Activated CD8-positive, alpha-beta T cell treated with anti-CD3 and anti-CD28 coated beads for 36 hours (primary cell): Measurements from ENCODE around the gene GRK6. TPM values are rescaled to one million over a fixed set of nuclear protein-coding genes. Genes with fewer than 3 reads are reported as not detected.

Experiments used
- ATAC-seq: fragments of 200-7000 bp; cut with Tn5 transposase; one replicate; pipeline ENCODE4 v1.10.0; 2021; ENCODE audit warnings: mild to moderate bottlenecking, moderate library complexity
- CTCF ChIA-PET: fragments of 350-600 bp; sonication (Branson Sonifier 250); formaldehyde crosslinking; loops from one replicate; lab custom pipeline; 2021; ENCODE audit warnings: antibody characterized with exemption; lab: Charles Lee
- POLR2A ChIA-PET: fragments of 350-600 bp; sonication (Branson Sonifier 250); formaldehyde crosslinking; loops from one replicate; lab custom pipeline; 2021; ENCODE audit warnings: antibody characterized with exemption; lab: Charles Lee
- DNase-seq: peaks from one replicate; pipeline ENCODE4 v3.0.0-alpha.2; 2020
- H3K27ac Mint-ChIP-seq: one replicate; pipeline ENCODE4 v1.8.0; 2021; ENCODE audit warnings: mild to moderate bottlenecking, mixed read lengths
- H3K27me3 Mint-ChIP-seq: one replicate; pipeline ENCODE4 v1.8.0; 2021; ENCODE audit warnings: mixed read lengths
- H3K36me3 Mint-ChIP-seq: one replicate; pipeline ENCODE4 v1.8.0; 2021; ENCODE audit warnings: low read depth, mixed read lengths
- H3K4me1 Mint-ChIP-seq: one replicate; pipeline ENCODE4 v1.8.0; 2021; ENCODE audit warnings: low read depth, mixed read lengths
- H3K4me3 Mint-ChIP-seq: one replicate; pipeline ENCODE4 v1.8.0; 2021; ENCODE audit warnings: mild to moderate bottlenecking, moderate library complexity, mixed read lengths
- H3K9me3 Mint-ChIP-seq: one replicate; pipeline ENCODE4 v1.8.0; 2021; ENCODE audit warnings: mixed read lengths
- intact Hi-C: fragments of 100-400 bp; cut with micrococcal nuclease; formaldehyde crosslinking; loops from one replicate; pipeline ENCODE4 v1.10.0; 2022
- total RNA-seq, 2 experiments: library from RNA; stranded (reverse); gene quantifications; one replicate each; pipeline ENCODE4 v1.2.3, GENCODE V29; 2021
- TF ChIP-seq, protein P1 (sequence below): fragments of 200-600 bp; IDR thresholded peaks from one replicate; pipeline ENCODE4 v1.8.0; 2022; ENCODE audit warnings: antibody characterized with exemption, mild to moderate bottlenecking

Gene GRK6
- total RNA-seq, 2 experiments from 2014 or later: 133 to 137 TPM

- POLR2A ChIA-PET: interaction anchor here (0.9 to 22.1 kb wide), 21 partner anchors 8 to 145 kb away, joined by 3 to 606 read pairs (median 6); partner anchors contain the start of genes DBN1, F12, GRK6 and LMAN2
- peak within 1 kb of the TSS; percentile 79 for H3K4me3 Mint-ChIP-seq
- TF ChIP-seq, protein P1, sequence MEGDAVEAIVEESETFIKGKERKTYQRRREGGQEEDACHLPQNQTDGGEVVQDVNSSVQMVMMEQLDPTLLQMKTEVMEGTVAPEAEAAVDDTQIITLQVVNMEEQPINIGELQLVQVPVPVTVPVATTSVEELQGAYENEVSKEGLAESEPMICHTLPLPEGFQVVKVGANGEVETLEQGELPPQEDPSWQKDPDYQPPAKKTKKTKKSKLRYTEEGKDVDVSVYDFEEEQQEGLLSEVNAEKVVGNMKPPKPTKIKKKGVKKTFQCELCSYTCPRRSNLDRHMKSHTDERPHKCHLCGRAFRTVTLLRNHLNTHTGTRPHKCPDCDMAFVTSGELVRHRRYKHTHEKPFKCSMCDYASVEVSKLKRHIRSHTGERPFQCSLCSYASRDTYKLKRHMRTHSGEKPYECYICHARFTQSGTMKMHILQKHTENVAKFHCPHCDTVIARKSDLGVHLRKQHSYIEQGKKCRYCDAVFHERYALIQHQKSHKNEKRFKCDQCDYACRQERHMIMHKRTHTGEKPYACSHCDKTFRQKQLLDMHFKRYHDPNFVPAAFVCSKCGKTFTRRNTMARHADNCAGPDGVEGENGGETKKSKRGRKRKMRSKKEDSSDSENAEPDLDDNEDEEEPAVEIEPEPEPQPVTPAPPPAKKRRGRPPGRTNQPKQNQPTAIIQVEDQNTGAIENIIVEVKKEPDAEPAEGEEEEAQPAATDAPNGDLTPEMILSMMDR: no peak
- H3K27me3 Mint-ChIP-seq: no peaks in the 10 kb centered on the region
- peak; percentile 58 for ATAC-seq
- CTCF ChIA-PET: interaction anchor here (0.9 to 17.9 kb wide), 12 partner anchors 9 to 137 kb away, joined by 3 to 415 read pairs (median 8); partner anchors contain the start of genes F12 and PFN3
- intact Hi-C loops: no loop called here
- peaks cover 43% of the 10 kb centered on the region for H3K4me1 Mint-ChIP-seq
- DNase-seq: peak; percentile 77
- H3K36me3 Mint-ChIP-seq: peaks cover 16% of the 10 kb centered on the region
- no peaks in the 10 kb centered on the region for H3K9me3 Mint-ChIP-seq
- H3K27ac Mint-ChIP-seq: peak within 1 kb of the TSS; percentile 80
Measured at GRCh38 chr5:177446200-177447065, 20.0 kb downstream of the GRK6 start, which contains the start of gene PRR7. Gene PRR7 (plus strand): TSS chr5:177446814. CDS start chr5:177455068, 8,254 bp downstream.

DNA sequence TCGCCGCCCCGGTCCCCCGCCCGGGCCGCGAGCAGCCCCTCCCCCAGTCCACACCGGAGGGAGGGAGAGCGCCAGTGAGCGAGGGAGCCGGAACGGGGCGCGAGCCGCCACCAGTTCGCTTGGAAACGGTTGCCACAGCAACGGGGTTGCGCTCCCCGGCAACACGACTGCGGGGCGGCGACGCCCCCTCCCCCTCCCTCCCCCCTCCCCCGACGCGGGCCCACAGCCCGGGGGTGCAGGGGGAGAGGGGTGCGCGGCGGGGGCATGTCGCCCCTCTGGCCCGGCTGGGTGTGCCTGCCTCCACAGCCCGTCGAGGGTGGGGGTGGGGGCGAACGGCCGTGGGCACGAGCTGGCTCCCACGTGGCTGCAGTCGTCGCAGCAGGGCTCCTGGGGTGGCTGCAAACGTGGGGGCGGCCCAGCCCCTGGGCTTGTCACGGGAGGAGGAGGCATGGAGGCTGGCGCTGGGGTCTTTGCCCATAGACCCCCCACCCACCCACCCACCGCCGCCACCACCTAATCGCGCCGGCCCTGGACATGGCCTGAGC is 20.7 kb downstream of the GRK6 start:
- Mint-ChIP-seq H3K27me3 (no peaks in the 10 kb centered on the region), H3K27ac (no peak overlapping the region), H3K36me3 (peaks cover 11% of the 10 kb centered on the region), H3K9me3 (no peaks in the 10 kb centered on the region), H3K4me1 (peaks cover 42% of the 10 kb centered on the region), H3K4me3 (peak overlapping the region; percentile 79)
- intact Hi-C loops: no loop called here
- TF ChIP-seq, protein P1: no peak
- CTCF ChIA-PET: interaction anchor here (1.2 to 17.9 kb wide), 9 partner anchors 8 to 137 kb away, joined by 4 to 415 read pairs (median 8); partner anchors contain the start of genes F12 and PFN3
- DNase-seq (peak; percentile 77), ATAC-seq (peak; percentile 22)
- POLR2A ChIA-PET: interaction anchor here (0.9 to 22.1 kb wide), 14 partner anchors 8 to 137 kb away, joined by 3 to 606 read pairs (median 12); partner anchors contain the start of genes DBN1, F12, GRK6 and LMAN2

- intact Hi-C loops: no loop called here
- CTCF ChIA-PET: interaction anchor here (1.2 to 17.9 kb wide), 10 partner anchors 7 to 138 kb away, joined by 4 to 415 read pairs (median 8); partner anchors contain the start of genes F12 and PFN3
- H3K36me3 Mint-ChIP-seq: peaks cover 7% of the 10 kb centered on the region
- peaks cover 43% of the 10 kb centered on the region for H3K4me1 Mint-ChIP-seq
- H3K9me3 Mint-ChIP-seq: no peaks in the 10 kb centered on the region
- POLR2A ChIA-PET: interaction anchor here (0.8 to 22.1 kb wide), 13 partner anchors 7 to 314 kb away, joined by 3 to 606 read pairs (median 13); partner anchors contain the start of genes DBN1, F12, GRK6 and NSD1
- H3K27me3 Mint-ChIP-seq: no peaks in the 10 kb centered on the region
- H3K27ac Mint-ChIP-seq: peak overlapping the region; percentile 79
- peak overlapping the region; percentile 79 for H3K4me3 Mint-ChIP-seq
- no peak for ATAC-seq
- peak; percentile 59 for DNase-seq
- TF ChIP-seq, protein P1: no peak
Measured at GRCh38 chr5:177447611-177448243, 21.3 kb downstream of the GRK6 start.

- Mint-ChIP-seq H3K9me3 (no peaks in the 10 kb centered on the region), H3K4me3 (peak overlapping the region; percentile 79), H3K27ac (peak overlapping the region; percentile 79), H3K4me1 (peaks cover 48% of the 10 kb centered on the region), H3K36me3 (peaks cover 7% of the 10 kb centered on the region), H3K27me3 (no peaks in the 10 kb centered on the region)
- TF ChIP-seq, protein P1: no peak
- intact Hi-C loops: no loop called here
- no peak for ATAC-seq
- CTCF ChIA-PET: interaction anchor here (0.8 to 17.9 kb wide), 11 partner anchors 9 to 139 kb away, joined by 3 to 415 read pairs (median 6); partner anchors contain the start of genes F12 and PFN3
- POLR2A ChIA-PET: interaction anchor here (0.8 to 22.1 kb wide), 15 partner anchors 7 to 315 kb away, joined by 3 to 606 read pairs (median 10); partner anchors contain the start of genes DBN1, GRK6, NSD1 and PFN3
- DNase-seq: no peak
Measured at GRCh38 chr5:177448244-177448950, 21.9 kb downstream of the GRK6 start.
